OCI-LY3 (cell line): Measurements from ENCODE around the gene SLC17A2.

Source experiments
- CTCF ChIP-seq: fragments of 200-600, 300-600 bp; sonication (generic); IDR thresholded peaks from 2 replicates; pipeline ENCODE4 v1.5.1; 2014; ENCODE audit warnings: antibody characterized with exemption, low read length, low read depth
- EZH2phosphoT487 ChIP-seq: fragments of 200-600 bp; shearing (Covaris generic); IDR thresholded peaks from 2 replicates; pipeline ENCODE4 v1.6.1; 2018; ENCODE audit warnings: antibody characterized with exemption, mixed run types, low read depth

GRCh38 chr6:25878721-25879322, 51.7 kb downstream of the SLC17A2 start:
- TF ChIP-seq CTCF = no peak
- no peak for TF ChIP-seq EZH2phosphoT487
